ENCODE results near the gene ANKFN1. TPM values are rescaled to one million over a fixed set of nuclear protein-coding genes. Genes with fewer than 3 reads are reported as not detected.

ANKFN1 gene
- total and polyA plus RNA-seq, 7 donors = 0.12 to 0.55 (median 0.26) TPM; not detected in 3

- Histone ChIP-seq H3K36me3 (no peaks in the 10 kb centered on the region), H3K4me1 (peaks cover 0 to 18% (median 15%) of the 10 kb centered on the region in 4 donors), H3K27me3 (no peaks in the 10 kb centered on the region), H3K27ac (no peak overlapping the region), H3K9me3 (no peaks in the 10 kb centered on the region), H3K4me3 (peak overlapping the region in 3 of 4 donors; percentile 2 to 11 (median 5))
- 83% methylated on average over 2 of the region's 2 CpGs for WGBS, 2 donors
- TF ChIP-seq POLR2A (IDR thresholded peaks at IDR 0.05) (no peak), EP300 (IDR thresholded peaks at IDR 0.05) (no peak), POLR2AphosphoS5 (IDR thresholded peaks at IDR 0.05) (no peak), CTCF (IDR thresholded peaks at IDR 0.05) (no peak)
- intact Hi-C loops (cut with DNase I) = no loop called here
- DNase-seq = no peak
These were observed 137.0 kb downstream of the ANKFN1 start for GRCh38 chr17:56290101-56290801.

GRCh38 chr17:56290802-56291118, 137.5 kb downstream of the ANKFN1 start:
- no peak for TF ChIP-seq POLR2AphosphoS5 (IDR thresholded peaks at IDR 0.05)
- TF ChIP-seq POLR2A (IDR thresholded peaks at IDR 0.05) = no peak
- no peak for TF ChIP-seq EP300 (IDR thresholded peaks at IDR 0.05)
- TF ChIP-seq CTCF (IDR thresholded peaks at IDR 0.05) = no peak
- WGBS, 2 donors = 49 to 53% methylated on average over 1 of the region's 1 CpG

DNA sequence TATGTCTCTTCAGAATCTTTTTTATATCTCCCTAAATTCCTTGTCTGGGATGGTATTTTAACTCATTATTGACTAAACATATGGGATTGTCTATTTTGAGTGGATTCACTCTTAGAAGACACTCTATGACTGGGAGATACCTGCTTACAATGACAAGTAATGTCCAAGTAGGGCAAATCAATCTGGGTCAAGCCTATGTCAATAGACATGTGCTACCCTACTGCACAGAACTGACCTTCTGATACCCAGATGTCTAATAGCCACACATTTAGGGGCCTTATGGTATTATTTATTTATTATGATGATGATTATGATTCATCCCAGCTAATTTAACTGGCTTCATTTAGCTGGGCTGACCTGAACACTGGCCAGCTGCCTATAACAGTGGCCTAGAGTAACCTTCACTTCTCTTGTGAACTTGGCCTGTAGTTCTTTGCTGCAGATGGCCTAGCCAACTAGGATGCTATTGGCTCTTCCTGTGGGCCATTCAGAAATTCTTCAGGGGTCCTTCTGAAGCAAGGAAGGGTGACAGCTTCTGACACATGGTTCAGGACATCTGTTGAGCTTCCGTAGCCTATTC, 138.0 kb downstream of the ANKFN1 start:
- Histone ChIP-seq H3K27ac (no peak overlapping the region), H3K9me3 (no peaks in the 10 kb centered on the region), H3K4me1 (peaks cover 0 to 18% (median 15%) of the 10 kb centered on the region in 4 donors), H3K27me3 (no peaks in the 10 kb centered on the region), H3K36me3 (no peaks in the 10 kb centered on the region), H3K4me3 (no peak overlapping the region)
- no peak for DNase-seq
- no peak for TF ChIP-seq POLR2A (IDR thresholded peaks at IDR 0.05)
- TF ChIP-seq EP300 (IDR thresholded peaks at IDR 0.05) = no peak
- no peak for TF ChIP-seq POLR2AphosphoS5 (IDR thresholded peaks at IDR 0.05)
- no peak for TF ChIP-seq CTCF (IDR thresholded peaks at IDR 0.05)
- intact Hi-C loops (cut with DNase I) = no loop called here
- WGBS, 2 donors = 90 to 91% methylated on average over 1 of the region's 1 CpG

More at GRCh38 chr17:56290802-56291118, 137.5 kb downstream of the ANKFN1 start:
- H3K36me3 ChIP-seq = no peaks in the 10 kb centered on the region
- intact Hi-C loops (cut with DNase I) = no loop called here
- H3K27me3 ChIP-seq = no peaks in the 10 kb centered on the region
- no peak overlapping the region for H3K27ac ChIP-seq
- H3K9me3 ChIP-seq = no peaks in the 10 kb centered on the region
- peak overlapping the region in 3 of 4 donors; percentile 2 to 11 (median 5) for H3K4me3 ChIP-seq
- no peak for DNase-seq
- H3K4me1 ChIP-seq = peaks cover 0 to 18% (median 15%) of the 10 kb centered on the region in 4 donors

DNA sequence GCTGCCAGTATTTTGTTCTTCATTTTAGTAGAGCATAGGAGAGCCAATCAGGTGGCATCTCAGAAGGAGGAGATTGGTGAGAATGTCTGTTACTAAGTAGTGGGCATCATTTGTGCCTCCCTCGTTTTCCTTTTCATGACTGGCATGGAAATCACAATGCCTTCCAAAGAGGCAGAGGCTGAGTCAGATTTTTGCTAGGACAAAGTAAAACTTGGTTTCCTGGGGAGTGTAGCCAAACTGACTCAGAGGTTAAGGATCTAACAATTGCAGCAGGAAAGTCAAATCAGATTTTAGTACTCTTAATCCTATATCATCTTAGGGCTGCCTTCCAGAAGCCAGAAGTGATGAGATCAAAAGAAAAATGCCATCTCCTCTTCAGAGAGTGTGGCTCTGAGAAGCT, 138.7 kb downstream of the ANKFN1 start:
- Histone ChIP-seq H3K4me3 (no peak overlapping the region), H3K27me3 (no peaks in the 10 kb centered on the region), H3K27ac (no peak overlapping the region), H3K36me3 (no peaks in the 10 kb centered on the region), H3K4me1 (peaks cover 0 to 18% (median 15%) of the 10 kb centered on the region in 4 donors), H3K9me3 (no peaks in the 10 kb centered on the region)
- no peak for DNase-seq
- intact Hi-C loops (cut with DNase I) = no loop called here
- WGBS, 2 donors = 44 to 61% methylated on average over 1 of the region's 1 CpG
- no peak for TF ChIP-seq POLR2AphosphoS5 (IDR thresholded peaks at IDR 0.05)
- TF ChIP-seq EP300 (IDR thresholded peaks at IDR 0.05) = no peak
- TF ChIP-seq CTCF (IDR thresholded peaks at IDR 0.05) = no peak
- TF ChIP-seq POLR2A (IDR thresholded peaks at IDR 0.05) = no peak
